Calu3 (cell line): Measurements from ENCODE around the gene IER3IP1. TPM values are rescaled to one million over a fixed set of nuclear protein-coding genes. Genes with fewer than 3 reads are reported as not detected.
"Not testable (repeated sequence)": the region's sequence is repeated elsewhere in the genome, so short reads cannot be mapped to it uniquely, and the experiment has no call there.

Experiments used
- BruUV-seq: library from RNA; stranded (reverse); fragments of 400-500 nt; replicated peaks from 2 replicates; lab custom pipeline; 2021; lab: Mats Ljungman, UMichigan
- CTCF ChIA-PET: fragments of 300-600 bp; sonication (Branson Sonifier 250); formaldehyde crosslinking; loops from one replicate; lab custom pipeline; 2022; ENCODE audit warnings: antibody characterized with exemption; lab: Charles Lee
- DNase-seq: peaks from one replicate; pipeline ENCODE4 v3.0.0; 2022
- H3K27ac Mint-ChIP-seq: one replicate; pipeline ENCODE4 v1.8.0; 2022; ENCODE audit warnings: mixed read lengths; ENCODE audit not compliant: unreplicated experiment
- H3K27me3 Mint-ChIP-seq: one replicate; pipeline ENCODE4 v1.8.0; 2022; ENCODE audit warnings: mixed read lengths; ENCODE audit not compliant: unreplicated experiment
- H3K36me3 Mint-ChIP-seq: one replicate; pipeline ENCODE4 v1.8.0; 2022; ENCODE audit warnings: mild to moderate bottlenecking, moderate library complexity, mixed read lengths; ENCODE audit not compliant: insufficient read depth, unreplicated experiment
- H3K4me1 Mint-ChIP-seq: one replicate; pipeline ENCODE4 v1.8.0; 2022; ENCODE audit warnings: mild to moderate bottlenecking, low read depth, mixed read lengths; ENCODE audit not compliant: unreplicated experiment
- H3K4me3 Mint-ChIP-seq: one replicate; pipeline ENCODE4 v1.8.0; 2022; ENCODE audit warnings: mild to moderate bottlenecking, low read depth, moderate library complexity, mixed read lengths; ENCODE audit not compliant: unreplicated experiment
- H3K9me3 Mint-ChIP-seq: one replicate; pipeline ENCODE4 v1.8.0; 2022; ENCODE audit warnings: low read depth, mixed read lengths; ENCODE audit not compliant: unreplicated experiment
- CTCF ChIP-seq: fragments of 200-600 bp; IDR thresholded peaks from one replicate; pipeline ENCODE4 v1.8.0; 2022; ENCODE audit warnings: antibody characterized with exemption; ENCODE audit not compliant: unreplicated experiment
- intact Hi-C: fragments of 100-400 bp; cut with micrococcal nuclease; formaldehyde crosslinking; loops from one replicate; pipeline ENCODE4 v1.10.0; 2022; ENCODE audit not compliant: unreplicated experiment
- total RNA-seq: library from RNA; stranded (reverse); gene quantifications from 2 replicates; pipeline ENCODE4 v1.2.3, GENCODE V29; 2022

IER3IP1 gene
- total RNA-seq, 1 experiment from 2014 or later: 20.4 TPM

- peaks cover 5% of the 10 kb centered on the region for H3K9me3 Mint-ChIP-seq
- H3K4me1 Mint-ChIP-seq: no peaks in the 10 kb centered on the region
- no TSS peak for BruUV-seq
- no peak overlapping the region for H3K4me3 Mint-ChIP-seq
- H3K27me3 Mint-ChIP-seq: peaks cover 40% of the 10 kb centered on the region
- no peak for DNase-seq
- TF ChIP-seq CTCF: no peak
- CTCF ChIA-PET: interaction anchor here (0.5 kb wide), 1 partner anchor 381 kb away, joined by 3 read pairs; no protein-coding TSS in a partner anchor
- no peaks in the 10 kb centered on the region for H3K36me3 Mint-ChIP-seq
- intact Hi-C loops: no loop called here
- no peak overlapping the region for H3K27ac Mint-ChIP-seq
These were observed 11.6 kb upstream of the IER3IP1 start for GRCh38 chr18:47187721-47188120.

- Mint-ChIP-seq H3K27ac (no peak overlapping the region), H3K36me3 (no peaks in the 10 kb centered on the region), H3K9me3 (peaks cover 5% of the 10 kb centered on the region), H3K27me3 (peaks cover 52% of the 10 kb centered on the region), H3K4me3 (no peak overlapping the region), H3K4me1 (no peaks in the 10 kb centered on the region)
- no TSS peak for BruUV-seq
- intact Hi-C loops: no loop called here
- DNase-seq: no peak
- CTCF ChIA-PET: no interaction called here
- TF ChIP-seq CTCF: no peak
These were observed 8.4 kb upstream of the IER3IP1 start for GRCh38 chr18:47184419-47185050.

GRCh38 chr18:47182156-47182555 is 6.0 kb upstream of the IER3IP1 start:
- H3K4me3 Mint-ChIP-seq, H3K4me1 Mint-ChIP-seq, H3K36me3 Mint-ChIP-seq, H3K9me3 Mint-ChIP-seq, intact Hi-C loops, H3K27ac Mint-ChIP-seq, BruUV-seq, DNase-seq: not testable (repeated sequence)
- peaks cover 43% of the 10 kb centered on the region for H3K27me3 Mint-ChIP-seq
- CTCF ChIA-PET: interaction anchor here (0.6 kb wide), 1 partner anchor 687 kb away, joined by 4 read pairs; no protein-coding TSS in a partner anchor

GRCh38 chr18:47180765-47181164 is 4.6 kb upstream of the IER3IP1 start:
- Mint-ChIP-seq H3K36me3 (peaks cover 5% of the 10 kb centered on the region), H3K27ac (no peak overlapping the region), H3K9me3 (peaks cover 5% of the 10 kb centered on the region), H3K4me3 (no peak overlapping the region), H3K27me3 (peaks cover 29% of the 10 kb centered on the region), H3K4me1 (no peaks in the 10 kb centered on the region)
- CTCF ChIA-PET: no interaction called here
- DNase-seq: no peak
- no peak for TF ChIP-seq CTCF
- BruUV-seq: no TSS peak
- intact Hi-C loops: no loop called here

- H3K27ac Mint-ChIP-seq: no peak overlapping the region
These were observed 3.4 kb upstream of the IER3IP1 start for GRCh38 chr18:47179520-47179919.

More at GRCh38 chr18:47179520-47179919, 3.4 kb upstream of the IER3IP1 start:
- no TSS peak for BruUV-seq
- no peak for TF ChIP-seq CTCF
- H3K4me1 Mint-ChIP-seq: no peaks in the 10 kb centered on the region
- peaks cover 23% of the 10 kb centered on the region for H3K27me3 Mint-ChIP-seq
- CTCF ChIA-PET: no interaction called here
- no peak for DNase-seq
- H3K4me3 Mint-ChIP-seq: no peak overlapping the region
- intact Hi-C loops: no loop called here
- peaks cover 3% of the 10 kb centered on the region for H3K9me3 Mint-ChIP-seq
- peaks cover 5% of the 10 kb centered on the region for H3K36me3 Mint-ChIP-seq
